GM19397 (cell line): ENCODE measurements around the gene SCAP.
"Not testable (repeated sequence)": the region's sequence is repeated elsewhere in the genome, so short reads cannot be mapped to it uniquely, and the experiment has no call there.

Source experiments
- ATAC-seq: cut with Tn5 transposase; IDR thresholded peaks from one replicate; pipeline ENCODE4 v1.9.1; 2021; ENCODE audit warnings: mild to moderate bottlenecking, moderate library complexity; ENCODE audit not compliant: unreplicated experiment

SCAP gene

DNA sequence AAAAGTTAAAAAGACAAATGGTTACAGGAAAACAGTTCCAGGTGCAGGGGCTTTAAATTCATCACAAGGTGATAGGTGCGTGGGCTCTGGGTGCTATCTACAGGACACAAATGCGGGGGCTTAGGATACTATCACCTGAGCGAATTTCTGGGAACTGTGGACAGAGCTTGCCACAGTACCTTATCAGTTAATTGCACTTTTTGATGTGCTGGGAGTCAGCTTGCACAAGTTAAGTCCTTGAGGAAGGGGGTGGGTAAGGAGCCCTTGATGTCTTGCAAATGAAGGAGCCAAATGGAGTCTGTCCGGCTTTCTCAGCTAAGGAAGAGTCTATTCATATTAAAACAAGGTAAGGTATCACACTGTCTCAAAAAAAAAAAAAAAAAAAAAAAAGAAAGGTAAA, 6.0 kb upstream of the SCAP start:
- not testable (repeated sequence) for ATAC-seq

DNA sequence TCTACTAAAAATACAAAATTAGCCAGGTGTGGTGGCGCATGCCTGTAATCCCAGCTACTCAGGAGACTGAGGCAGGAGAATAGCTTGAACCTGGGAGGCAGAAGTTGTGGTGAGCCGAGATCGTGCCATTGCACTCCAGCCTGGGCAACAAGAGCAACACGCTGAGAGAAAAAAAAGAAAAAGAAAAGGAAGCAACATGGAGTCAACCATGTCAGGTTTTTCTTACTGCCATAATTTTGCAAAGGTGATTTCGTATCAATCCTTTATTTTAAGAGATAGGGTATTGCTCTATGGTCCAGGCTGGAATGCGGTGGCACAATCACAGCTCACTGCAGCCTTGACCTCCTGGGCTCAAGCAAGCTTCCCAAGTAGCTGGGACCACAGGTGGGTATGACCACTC, 4.5 kb upstream of the SCAP start:
- ATAC-seq, result not testable (repeated sequence)

DNA sequence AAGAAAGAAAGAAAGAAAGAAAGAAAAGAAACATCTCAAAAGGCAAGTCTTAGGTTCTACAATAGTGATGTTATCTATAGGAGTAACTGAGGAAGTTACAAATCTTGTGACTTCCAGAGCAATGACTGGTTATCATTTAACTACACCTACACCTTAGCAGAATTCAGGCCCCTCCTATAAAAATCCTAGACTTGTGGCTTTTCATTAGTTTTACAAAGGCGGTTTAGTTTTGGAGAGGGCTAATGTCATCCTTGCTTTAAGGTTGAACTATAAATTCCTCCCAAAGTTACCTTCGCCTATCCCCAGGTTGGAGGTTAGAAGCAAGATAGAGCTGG, 4.1 kb upstream of the SCAP start:
- ATAC-seq, result no peak

DNA sequence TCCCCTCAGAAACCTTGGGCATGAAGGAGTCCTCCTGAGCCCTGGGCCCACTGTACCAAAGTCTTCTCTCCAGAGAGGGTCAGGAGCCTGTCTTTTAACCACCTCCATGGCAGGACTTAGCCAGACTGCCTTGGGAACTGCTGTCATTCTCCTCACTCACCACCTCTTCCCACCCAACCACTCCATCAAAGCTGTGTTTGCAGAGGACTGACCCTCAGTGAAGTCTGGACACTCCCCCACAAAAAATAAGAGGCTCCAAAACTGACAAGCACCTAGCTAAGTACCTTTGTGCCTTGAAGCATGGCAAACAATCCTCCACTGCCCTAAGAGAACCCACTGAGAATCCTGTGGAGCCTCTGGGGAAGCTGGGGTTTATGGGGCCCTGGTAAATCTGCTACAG, 2.3 kb upstream of the SCAP start:
- no peak for ATAC-seq

DNA sequence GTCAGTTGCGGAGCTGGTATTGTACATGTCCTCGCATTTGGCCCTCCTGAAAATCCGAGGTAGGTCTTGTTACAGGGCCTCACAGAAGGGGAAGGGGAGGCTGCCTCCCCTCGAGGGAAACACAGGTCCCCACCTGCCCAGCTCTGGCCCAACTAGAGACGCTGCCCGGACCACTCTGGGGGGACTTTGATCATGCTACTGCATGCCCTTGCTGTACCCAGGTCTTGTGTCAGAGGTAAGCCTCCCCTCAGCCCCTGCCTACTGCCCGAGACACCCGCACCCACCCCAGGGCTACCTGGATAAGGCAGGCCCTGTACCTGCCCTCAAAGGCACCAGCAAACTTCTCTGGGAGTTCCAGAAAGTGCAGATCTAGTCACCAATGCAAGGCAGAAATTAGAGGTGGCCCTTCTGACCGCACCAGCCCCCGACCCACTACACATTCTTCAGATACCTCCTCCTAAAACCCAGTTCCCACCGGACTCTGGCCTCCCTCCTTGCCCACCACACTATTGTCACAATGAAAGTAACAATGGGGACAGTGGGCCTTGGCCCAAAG, 981 bp upstream of the SCAP start:
- ATAC-seq, result no peak

DNA sequence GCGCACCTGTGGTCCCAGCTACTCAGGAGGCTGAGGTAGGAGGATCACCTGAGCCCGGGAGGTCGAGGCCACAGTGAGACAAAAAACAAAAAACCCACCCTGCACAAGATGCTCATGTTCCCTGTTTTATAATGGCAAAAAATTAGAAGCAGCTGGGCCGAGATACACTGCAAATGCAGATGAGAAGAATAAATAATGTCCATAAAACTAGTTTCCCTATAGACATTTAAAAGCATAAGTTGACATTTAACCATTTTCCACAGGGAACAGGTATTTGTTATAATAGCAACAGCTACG, 537 bp upstream of the SCAP start:
- ATAC-seq, result no peak

DNA sequence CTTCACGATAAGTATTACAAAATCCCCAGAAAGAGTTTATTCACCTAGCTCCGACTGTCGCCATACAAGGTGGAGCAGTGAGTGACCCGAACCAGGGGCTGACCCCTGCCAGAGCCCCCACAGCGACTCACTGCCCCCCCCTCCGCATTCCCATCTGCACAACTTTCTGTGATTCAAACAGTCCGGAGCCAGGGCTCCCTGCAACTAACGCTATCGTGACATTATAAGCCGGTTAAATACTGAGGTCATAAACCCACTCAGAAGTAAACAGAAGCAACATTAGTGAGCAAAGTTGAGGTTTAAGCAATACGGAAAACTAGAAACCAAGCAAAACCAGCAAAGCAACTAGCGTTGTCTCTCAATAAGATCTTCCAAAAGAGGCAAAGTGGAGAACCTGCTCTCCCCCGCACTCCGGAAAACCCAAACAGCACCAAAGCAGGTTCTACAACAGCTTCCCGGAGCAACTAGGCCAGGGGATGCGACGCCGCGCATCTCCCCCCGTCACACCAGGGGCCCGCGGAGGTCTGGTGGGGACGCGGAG, 642 bp downstream of the SCAP start:
- no peak for ATAC-seq

DNA sequence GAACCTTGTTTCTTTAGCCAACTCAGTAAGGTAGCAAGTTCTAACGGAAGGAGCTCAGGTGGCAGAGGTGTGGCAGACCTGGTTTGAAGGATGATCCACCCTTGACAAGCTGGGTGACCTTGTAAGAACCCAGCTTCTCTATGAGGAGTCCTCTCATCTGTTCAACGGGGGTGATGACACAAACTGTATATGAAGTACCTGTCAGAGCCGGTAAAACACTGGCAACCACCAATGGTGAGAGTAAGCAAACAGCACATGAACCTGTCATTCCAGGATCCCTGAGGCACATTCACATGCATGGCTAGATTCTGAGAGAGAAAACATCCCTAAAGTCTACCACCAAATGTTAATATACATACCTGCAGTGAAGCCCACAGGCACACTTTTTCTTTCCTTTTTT, 2.4 kb downstream of the SCAP start:
- no peak for ATAC-seq

DNA sequence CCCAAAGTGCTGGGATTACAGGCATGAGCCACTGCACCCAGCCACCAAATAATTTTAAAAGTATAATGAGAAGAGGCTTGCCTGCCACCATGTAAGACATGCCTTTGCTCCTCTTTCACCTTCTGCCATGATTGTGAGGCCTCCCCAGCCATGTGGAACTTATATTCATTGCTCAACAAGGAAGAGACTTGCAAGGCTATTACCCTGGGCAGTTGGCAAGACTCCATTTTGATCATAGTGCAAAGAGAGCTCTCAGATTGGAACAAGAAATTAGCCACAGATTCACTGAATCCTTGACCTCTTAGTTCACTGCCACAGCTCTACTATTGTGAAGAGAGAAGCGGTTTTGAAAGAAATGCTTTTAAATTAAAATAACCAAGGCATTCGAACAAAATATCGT, 6.1 kb downstream of the SCAP start:
- no peak for ATAC-seq

DNA sequence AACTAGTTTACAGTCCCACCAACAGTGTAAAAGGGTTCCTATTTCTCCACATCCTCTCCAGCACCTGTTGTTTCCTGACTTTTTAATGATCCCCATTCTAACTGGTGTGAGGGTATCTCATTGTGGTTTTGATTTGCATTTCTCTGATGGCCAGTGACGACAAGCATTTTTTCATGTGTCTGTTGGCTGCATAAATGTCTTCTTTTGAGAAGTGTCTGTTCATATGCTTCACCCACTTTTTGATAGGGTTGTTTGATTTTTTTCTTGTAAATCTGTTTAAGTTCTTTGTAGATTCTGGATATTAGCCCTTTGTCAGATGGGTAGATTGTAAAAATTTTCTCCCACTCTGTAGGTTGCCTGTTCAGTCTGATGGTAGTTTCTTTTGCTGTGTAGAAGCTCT, 7.4 kb downstream of the SCAP start:
- ATAC-seq, result not testable (repeated sequence)

DNA sequence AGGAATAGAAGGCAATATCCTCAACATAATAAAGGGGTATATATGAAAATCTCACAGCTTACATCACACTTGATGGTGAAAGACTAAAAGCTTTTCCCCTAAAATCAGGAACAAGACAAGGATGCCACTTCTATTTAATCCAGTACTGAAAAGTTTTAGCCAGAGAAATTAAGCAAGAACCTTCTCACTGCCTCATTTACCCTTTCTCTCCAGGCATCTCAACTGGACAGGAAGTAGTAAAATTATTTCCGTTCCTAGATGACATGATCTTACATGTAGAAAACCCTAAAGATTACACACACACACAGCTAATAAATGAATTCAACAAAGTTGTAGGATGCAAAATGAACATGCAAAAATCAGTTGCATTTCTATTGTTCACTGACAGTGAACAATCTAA, 11.2 kb downstream of the SCAP start:
- no peak for ATAC-seq

DNA sequence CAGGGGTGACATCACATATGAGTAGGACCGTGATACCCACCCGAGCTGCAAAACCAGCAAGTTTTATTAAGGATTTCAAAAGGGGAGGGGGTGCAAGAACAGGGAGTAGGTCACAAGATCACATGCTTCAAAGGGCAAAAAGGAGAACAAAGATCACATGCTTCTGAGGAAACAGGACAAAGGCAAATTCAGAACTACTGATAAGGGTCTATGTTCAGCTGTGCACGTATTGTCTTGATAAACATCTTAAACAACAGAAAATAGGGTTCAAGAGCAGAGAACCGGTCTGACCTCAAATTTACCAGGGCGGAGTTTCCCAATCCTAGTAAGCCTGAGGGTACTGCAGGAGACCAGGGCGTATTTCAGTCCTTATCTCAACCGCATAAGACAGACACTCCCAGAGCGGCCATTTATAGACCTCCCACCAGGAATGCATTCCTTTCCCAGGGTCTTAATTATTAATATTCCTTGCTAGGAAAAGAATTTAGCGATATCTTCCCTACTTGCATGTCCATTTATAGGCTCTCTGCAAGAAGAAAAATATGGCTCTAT, 16.1 kb downstream of the SCAP start:
- ATAC-seq, result not testable (repeated sequence)

DNA sequence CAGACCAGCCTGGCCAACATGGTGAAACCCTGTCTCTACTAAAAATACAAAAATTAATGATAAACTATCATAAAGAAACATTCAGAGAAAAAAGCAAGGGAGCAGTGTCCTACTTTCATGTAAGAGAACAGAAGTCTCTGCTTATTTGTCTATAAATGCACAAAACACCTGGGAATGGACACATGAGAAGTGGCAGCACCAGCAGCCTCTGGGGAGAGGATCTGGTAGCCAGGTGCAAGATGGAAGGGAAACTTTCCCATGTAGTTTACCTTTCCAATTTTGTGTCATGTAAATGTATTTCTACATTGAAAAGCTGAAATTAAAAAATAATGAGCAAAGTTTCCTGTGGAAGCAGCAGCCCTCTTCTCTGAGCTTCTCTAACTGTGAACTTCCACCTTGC, 18.8 kb downstream of the SCAP start:
- ATAC-seq, result no peak

DNA sequence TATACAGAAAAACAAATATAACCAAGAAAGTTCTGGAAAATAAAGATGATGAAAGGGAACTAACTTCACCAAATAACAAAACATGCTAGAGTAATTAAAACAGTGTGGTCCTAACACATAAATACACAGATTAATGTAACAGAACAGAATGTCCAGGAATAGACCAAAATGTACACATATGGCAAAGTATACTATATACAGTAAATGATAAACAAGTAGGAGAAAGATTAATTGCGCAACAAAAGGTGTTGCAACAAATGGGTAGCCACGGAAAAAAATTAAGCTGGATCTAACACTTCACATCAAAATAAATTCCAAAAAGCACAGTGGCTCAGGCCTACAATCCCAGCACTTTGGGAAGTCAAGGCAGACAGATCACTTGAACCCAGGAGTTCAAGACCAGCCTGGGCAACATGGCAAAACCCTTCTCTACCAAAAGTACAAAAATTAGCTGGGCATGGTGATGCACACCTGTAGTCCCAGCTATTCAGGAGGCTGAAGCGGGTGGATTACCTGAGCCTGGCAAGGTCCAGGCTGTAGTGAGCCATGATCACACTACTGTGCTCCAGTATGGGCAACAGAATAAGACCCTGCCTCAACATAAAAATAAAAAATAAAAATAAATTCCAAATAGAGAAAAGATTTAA, 19.8 kb downstream of the SCAP start:
- ATAC-seq, result no peak

DNA sequence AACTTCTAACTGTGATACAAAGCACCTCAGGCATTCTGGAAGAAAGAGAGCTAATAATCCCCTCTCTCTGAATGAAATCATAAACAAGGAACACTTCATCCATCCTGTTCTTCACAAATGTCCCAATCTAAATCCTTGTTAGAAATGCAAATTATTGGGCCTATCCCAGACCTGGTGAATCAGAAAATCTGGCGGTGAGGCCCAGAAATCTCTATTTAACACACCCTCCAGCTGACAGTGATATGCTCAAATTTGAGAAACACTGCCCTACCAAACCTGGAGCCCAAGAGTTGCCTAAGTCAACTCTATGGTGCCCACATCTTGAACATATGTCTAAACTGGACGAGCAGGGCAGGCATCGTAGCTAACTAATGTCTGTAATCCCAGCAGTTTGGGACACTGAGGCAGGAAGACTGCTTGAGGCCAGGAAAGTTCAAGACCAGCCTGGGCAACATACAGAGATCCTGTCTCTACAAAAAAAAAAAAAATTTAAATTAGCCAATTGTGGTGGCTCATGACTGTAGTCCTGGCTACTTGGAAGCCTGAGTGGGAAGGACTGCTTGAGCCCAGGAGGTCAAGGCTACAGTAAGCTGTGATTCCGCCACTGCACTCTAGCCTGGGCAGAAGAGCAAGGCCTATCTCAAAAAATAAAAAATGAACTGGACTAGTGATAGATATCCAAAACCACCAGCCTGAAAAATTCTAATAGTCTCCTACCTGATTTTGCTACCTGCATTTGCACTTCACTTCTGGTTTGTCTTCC, 23.1 kb downstream of the SCAP start:
- no peak for ATAC-seq

DNA sequence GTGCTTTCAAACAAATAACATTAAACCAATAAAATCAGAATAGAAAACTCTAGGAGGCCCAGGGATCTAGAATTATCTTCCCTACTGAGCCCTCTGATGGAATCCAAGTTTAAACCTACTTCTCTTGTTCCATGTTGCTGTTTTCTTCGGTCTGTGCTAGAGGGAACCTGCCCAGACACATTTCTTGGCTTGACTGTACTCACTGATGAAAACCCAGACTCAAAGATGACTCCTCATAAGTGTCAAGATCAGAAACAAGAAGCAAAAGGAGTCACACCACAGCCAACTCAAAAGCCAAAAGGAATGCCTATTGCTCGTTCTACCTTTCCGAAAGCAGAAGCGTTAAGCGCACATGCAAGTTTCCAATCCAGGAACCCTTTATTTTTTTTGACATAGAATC, 31.6 kb downstream of the SCAP start:
- no peak for ATAC-seq

DNA sequence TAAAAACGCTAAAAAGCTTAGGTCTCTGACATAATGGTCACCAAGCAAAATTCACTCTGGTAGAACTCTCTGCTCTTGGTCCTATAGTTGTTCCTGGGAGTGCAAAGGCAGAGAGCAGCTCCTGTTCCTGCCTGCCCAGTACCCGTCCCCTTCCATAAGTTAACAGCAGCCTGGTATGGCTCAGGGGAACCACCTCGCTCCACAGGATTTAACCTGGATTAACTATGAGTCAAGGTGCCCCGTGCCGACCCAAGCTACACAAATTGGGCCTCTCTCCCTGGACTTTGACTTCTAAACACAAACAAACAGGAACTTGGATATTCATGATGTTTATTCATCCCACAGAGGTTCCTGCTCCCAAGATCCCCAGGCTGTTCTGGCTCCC, 32.1 kb downstream of the SCAP start:
- no peak for ATAC-seq

DNA sequence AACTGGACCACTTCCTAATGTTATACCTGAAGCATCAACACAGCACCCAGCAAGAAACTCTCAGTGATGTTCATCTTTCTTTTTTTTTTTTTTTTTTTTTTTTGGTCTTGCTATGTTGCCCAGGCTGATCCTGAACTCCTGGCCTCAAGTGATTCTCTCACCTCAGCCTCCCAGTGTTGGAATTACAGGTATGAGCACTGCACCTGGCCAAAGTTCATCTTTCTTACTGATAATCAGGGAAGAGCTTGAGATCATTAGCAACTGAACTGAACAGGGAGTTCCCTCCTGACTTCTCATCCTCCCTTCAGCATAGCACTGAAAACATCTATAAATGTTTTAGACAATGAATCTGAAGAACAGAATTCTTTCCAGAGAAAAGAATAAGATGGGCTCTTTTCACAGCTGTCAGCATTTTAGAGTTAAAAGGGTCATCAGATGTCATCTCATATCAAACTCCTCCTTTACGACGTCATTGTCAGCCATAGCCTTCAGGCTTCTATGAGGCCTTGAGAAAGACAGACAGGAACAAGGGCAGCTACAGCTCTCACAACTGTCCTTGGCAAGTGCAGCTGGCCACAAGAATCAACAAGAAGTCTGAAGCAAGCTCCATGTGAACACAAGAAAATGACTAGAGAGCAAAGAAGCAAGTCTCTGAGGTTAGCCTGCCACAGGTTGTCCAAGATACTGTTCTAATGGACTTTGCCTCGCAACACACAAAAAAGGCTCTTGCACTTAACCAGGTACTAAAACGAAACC, 33.8 kb downstream of the SCAP start:
- ATAC-seq, result no peak

DNA sequence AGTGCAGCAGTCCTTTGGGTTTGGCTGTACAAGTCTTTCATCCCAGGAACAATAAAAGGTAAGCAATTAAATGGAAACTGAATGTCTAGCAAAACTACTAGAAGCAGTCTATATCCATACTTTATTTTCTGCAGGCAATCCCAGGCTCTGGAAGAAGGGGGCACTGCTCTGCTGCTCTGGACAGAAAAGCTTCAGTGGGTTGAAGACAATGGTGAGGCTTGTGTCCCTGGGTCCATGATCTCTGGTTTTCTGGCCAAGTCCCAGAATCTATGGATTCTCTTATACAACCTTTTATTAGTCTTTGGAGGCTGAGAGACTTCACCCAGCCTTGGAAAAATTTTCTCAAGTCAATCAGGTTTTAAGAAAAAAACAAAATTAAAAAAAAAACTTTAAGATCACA, 35.6 kb downstream of the SCAP start:
- no peak for ATAC-seq

DNA sequence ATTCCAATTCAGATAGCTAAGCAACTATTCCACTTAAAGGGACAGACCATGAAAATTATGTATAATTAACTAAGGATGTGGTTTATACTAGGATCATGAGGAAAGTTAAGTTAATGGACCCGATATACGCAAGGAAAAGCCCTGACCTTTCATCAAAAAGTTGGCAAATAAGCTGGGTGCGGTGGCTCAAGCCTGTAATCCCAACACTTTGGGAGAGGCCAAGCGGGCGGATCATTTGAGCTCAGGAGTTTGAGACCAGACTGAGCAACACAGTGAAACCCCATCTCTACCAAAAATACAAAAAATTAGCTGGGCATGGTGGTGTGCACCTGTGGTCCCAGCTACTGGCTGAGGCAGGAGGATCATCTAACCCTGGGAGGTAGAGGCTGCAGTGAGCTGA, 39.6 kb downstream of the SCAP start:
- no peak for ATAC-seq

DNA sequence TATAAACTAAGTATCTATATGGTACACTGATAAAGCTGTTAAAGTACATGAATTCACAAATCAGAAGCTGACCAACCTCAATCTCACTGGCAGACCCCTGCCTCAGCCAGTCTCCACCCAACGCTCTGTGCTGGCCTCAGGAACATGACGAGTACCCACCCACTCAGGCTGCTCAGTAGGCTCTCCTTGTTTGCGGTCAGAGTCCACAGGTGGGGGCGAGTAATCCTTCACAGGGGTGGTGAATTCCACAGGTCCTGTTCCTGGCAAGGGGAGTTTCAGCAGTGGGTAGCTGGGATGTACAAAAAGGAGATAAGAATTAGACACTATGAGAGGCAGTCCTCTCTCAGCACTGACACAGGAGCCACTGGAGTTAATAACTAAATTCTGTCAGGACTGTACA, 40.9 kb downstream of the SCAP start:
- ATAC-seq, result no peak

DNA sequence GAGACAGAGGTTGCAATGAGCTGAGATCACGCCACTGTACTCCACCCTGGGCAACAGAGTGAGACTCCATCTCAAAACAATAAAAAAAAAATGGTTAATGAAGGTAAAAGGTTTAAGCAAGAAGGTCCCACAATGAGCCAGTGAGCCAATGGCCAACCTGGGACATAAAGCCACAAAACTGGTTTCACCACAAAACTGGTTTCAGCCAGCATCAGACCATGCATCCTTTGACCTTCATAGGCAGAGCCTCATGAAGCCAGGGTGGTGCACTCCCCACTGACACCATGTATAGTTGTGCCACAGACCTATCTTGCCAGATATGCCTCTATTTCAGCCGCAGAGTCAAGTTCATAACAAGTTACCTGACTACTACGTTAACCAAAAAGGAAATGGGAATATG, 41.9 kb downstream of the SCAP start:
- no peak for ATAC-seq
